GM23248 (cell line): ENCODE results near the gene PPP2R3B. TPM values are rescaled to one million over a fixed set of nuclear protein-coding genes. Genes with fewer than 3 reads are reported as not detected.

Experiments used
- DNase-seq: peaks from one replicate; pipeline ENCODE4 v3.0.0-alpha.2; 2015
- H2AFZ ChIP-seq: fragments of 200-600 bp; sonication (generic); 2 replicates; pipeline ENCODE4 v1.6.1; 2016; ENCODE audit warnings: antibody characterized with exemption
- H3F3A ChIP-seq: fragments of 200-600 bp; sonication (generic); 2 replicates; pipeline ENCODE4 v1.6.1; 2016; ENCODE audit warnings: mild to moderate bottlenecking, antibody characterized with exemption, mixed run types; ENCODE audit not compliant: insufficient read depth
- H3K27ac ChIP-seq: fragments of 200-600 bp; sonication (generic); 2 replicates; pipeline ENCODE4 v1.5.1; 2016; ENCODE audit warnings: mild to moderate bottlenecking
- H3K27me3 ChIP-seq: fragments of 200-600 bp; sonication (generic); replicated peaks from 2 replicates; pipeline ENCODE4 v1.6.1; 2016; ENCODE audit warnings: mild to moderate bottlenecking; ENCODE audit not compliant: insufficient read depth
- H3K36me3 ChIP-seq: fragments of 200-600 bp; sonication (generic); 2 replicates; pipeline ENCODE4 v1.6.1; 2016; ENCODE audit warnings: low read depth, mild to moderate bottlenecking
- H3K4me1 ChIP-seq: fragments of 200-600 bp; sonication (generic); 2 replicates; pipeline ENCODE4 v1.6.1; 2016; ENCODE audit warnings: mild to moderate bottlenecking; ENCODE audit not compliant: insufficient read depth
- H3K4me2 ChIP-seq: fragments of 200-600 bp; sonication (generic); one replicate; pipeline ENCODE4 v1.6.1; 2016; ENCODE audit warnings: mild to moderate bottlenecking; ENCODE audit not compliant: unreplicated experiment
- H3K4me3 ChIP-seq: fragments of 200-600 bp; sonication (generic); 2 replicates; pipeline ENCODE4 v1.5.1; 2016; ENCODE audit warnings: mild to moderate bottlenecking
- H3K79me2 ChIP-seq: fragments of 200-600 bp; sonication (generic); 2 replicates; pipeline ENCODE4 v1.6.1; 2016; ENCODE audit warnings: mild to moderate bottlenecking; ENCODE audit not compliant: insufficient read depth
- H3K9ac ChIP-seq: fragments of 200-600 bp; sonication (generic); 2 replicates; pipeline ENCODE4 v1.6.1; 2016; ENCODE audit warnings: mild to moderate bottlenecking
- H3K9me2 ChIP-seq: fragments of 200-600 bp; sonication (generic); 2 replicates; pipeline ENCODE4 v1.6.1; 2016; ENCODE audit warnings: mixed run types, mild to moderate bottlenecking, moderate library complexity; ENCODE audit not compliant: insufficient read depth
- H3K9me3 ChIP-seq: fragments of 200-600 bp; sonication (generic); one replicate; pipeline ENCODE4 v1.6.1; 2017; ENCODE audit warnings: low read depth
- H4K20me1 ChIP-seq: fragments of 200-600 bp; sonication (generic); 2 replicates; pipeline ENCODE4 v1.6.0; 2016; ENCODE audit not compliant: insufficient read depth
- EZH2 ChIP-seq: fragments of 200-600 bp; sonication (generic); IDR thresholded peaks from 2 replicates; pipeline ENCODE4 v1.6.1; 2018; ENCODE audit warnings: antibody characterized with exemption, mild to moderate bottlenecking; ENCODE audit not compliant: insufficient read depth, poor library complexity, severe bottlenecking
- EZH2phosphoT487 ChIP-seq: fragments of 200-600 bp; sonication (generic); IDR thresholded peaks from 2 replicates; pipeline ENCODE4 v1.6.1; 2018; ENCODE audit warnings: antibody characterized with exemption, moderate library complexity, mild to moderate bottlenecking, low read depth; ENCODE audit not compliant: insufficient read depth
- WGBS, 2 experiments: methylation state at CpG; one replicate each; pipeline ENCODE4 v1.1.6; 2015 to 2017; ENCODE audit warnings: low lambda C conversion rate in 2 of 2, low coverage in 1 of 2; ENCODE audit errors: missing lambda C conversion rate in 2 of 2; 5-methylcytosine and 5-hydroxymethylcytosine counted together
- in situ Hi-C: fragments of 300-500 bp; cut with MboI; formaldehyde crosslinking; loops from 2 replicates; pipeline ENCODE4 v1.15.0; 2020
- polyA plus RNA-seq: library from polyadenylated mRNA; unstranded; fragments of >200 nt; fragmentation: Nextera tagmentation; extraction: Ambion mirVana; gene quantifications from 2 replicates; pipeline ENCODE4 v1.2.1, GENCODE V29; 2016
- total RNA-seq: library from RNA; depleted of rRNA; stranded (reverse); fragments of >200 nt; shearing (Covaris generic); gene quantifications from 2 replicates; pipeline ENCODE4 v1.2.3, GENCODE V29; 2014

PPP2R3B gene
- total and polyA plus RNA-seq, 2 experiments from 2014 or later: 7.4 to 16.6 TPM

DNA sequence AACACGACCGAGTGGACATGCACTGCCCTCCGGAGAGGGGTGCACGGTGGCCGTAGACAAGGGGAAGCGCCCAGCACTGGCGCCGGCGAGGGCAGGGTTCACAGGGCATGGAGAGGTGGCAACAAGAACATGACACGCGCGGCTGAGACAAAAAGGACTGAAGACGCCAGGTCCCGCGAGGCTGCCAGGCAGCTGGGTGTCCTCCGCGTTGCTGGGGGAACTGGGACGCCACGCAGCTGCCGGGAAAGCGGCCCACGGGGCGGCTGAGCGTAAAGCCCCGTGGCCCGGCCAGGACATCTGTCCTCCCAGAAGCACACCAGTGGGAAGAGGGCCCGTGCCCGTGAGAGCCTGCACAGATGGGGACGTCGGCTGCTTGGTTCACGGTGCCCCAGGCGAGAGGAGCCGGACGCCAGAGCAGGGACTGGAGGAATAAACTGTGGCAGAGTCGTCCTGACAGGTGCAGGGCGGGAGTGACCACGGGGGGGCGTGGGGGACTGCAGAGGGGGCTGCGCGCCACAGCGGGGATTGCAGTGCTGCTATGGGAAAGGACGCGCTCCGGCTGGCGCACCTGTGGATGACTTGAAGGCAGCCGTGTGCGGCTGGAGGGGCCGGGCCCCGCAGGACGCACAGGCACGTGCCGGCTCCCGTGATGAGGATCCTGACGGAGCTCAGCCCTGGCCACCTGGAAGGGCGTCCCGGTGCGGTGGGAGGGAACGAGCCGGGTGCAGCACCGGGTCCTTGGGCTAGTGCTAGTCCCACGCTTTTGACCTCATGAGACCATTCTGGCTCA, 36.0 kb downstream of the PPP2R3B start:
- Histone ChIP-seq H3F3A (no peaks in the 10 kb centered on the region), H3K9me3 (no peaks in the 10 kb centered on the region), H3K4me3 (no peak overlapping the region), H3K4me1 (no peaks in the 10 kb centered on the region), H3K36me3 (no peaks in the 10 kb centered on the region), H4K20me1 (no peaks in the 10 kb centered on the region), H3K9ac (no peak overlapping the region), H3K9me2 (no peaks in the 10 kb centered on the region), H3K27me3 (no peaks in the 10 kb centered on the region), H2AFZ (no peak overlapping the region), H3K4me2 (no peak overlapping the region), H3K79me2 (no peaks in the 10 kb centered on the region), H3K27ac (no peak overlapping the region)
- in situ Hi-C loops: no loop called here
- no peak for DNase-seq
- WGBS, 2 experiments: 91 to 92% methylated on average over 43 to 61 of the region's 61 CpGs
- TF ChIP-seq EZH2phosphoT487: no peak
- TF ChIP-seq EZH2: no peak

DNA sequence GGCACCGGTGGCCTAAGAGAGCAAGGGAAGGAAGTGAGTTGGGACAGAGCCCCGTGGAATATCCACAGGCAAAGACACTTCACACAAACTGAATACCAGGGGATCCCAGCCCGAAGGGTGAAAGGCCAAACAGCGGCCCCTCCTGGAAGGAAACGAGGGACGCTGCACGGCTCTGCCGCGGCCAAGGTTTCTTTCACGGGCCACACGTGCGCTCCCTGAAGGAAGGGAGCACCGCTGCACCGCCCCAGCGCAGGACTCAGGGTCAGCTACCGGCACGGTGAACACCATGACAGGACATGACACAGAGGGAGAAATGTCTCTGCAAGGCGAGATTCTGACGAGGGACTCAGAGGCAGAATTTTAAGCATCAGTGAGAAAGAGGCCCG, 36.6 kb downstream of the PPP2R3B start:
- in situ Hi-C loops: no loop called here
- Histone ChIP-seq H3K4me3 (no peak overlapping the region), H3K79me2 (no peaks in the 10 kb centered on the region), H4K20me1 (no peaks in the 10 kb centered on the region), H3K27ac (no peak overlapping the region), H3K36me3 (no peaks in the 10 kb centered on the region), H3K9me3 (no peaks in the 10 kb centered on the region), H3K9ac (no peak overlapping the region), H2AFZ (no peak overlapping the region), H3K4me2 (no peak overlapping the region), H3K4me1 (no peaks in the 10 kb centered on the region), H3K9me2 (no peaks in the 10 kb centered on the region), H3F3A (no peaks in the 10 kb centered on the region), H3K27me3 (no peaks in the 10 kb centered on the region)
- TF ChIP-seq EZH2phosphoT487: no peak
- TF ChIP-seq EZH2: no peak
- WGBS, 2 experiments: 94 to 96% methylated on average over 19 to 20 of the region's 20 CpGs
- DNase-seq: no peak

DNA sequence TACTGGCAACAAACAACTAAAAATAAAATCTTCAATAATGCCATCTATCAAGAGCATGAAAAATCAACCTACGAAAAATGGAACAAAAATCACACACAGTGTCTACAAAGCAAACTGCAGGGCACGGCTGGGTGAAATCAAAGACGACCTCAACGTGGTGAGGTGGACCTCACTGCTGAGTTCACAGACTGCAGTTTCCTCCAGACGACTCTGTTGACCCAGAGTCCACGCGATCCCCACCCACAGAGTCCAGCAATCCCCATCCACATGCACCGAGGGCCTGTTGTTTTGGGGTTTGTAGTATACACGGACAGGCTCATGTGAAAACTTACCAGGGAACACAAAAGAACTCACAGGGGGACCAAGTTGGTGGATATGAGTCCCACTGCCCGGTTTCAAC, 37.0 kb downstream of the PPP2R3B start:
- Histone ChIP-seq H4K20me1 (no peaks in the 10 kb centered on the region), H2AFZ (no peak overlapping the region), H3K9me2 (no peaks in the 10 kb centered on the region), H3K9ac (no peak overlapping the region), H3K4me3 (no peak overlapping the region), H3K27ac (no peak overlapping the region), H3K27me3 (no peaks in the 10 kb centered on the region), H3K9me3 (no peaks in the 10 kb centered on the region), H3K4me1 (no peaks in the 10 kb centered on the region), H3K36me3 (no peaks in the 10 kb centered on the region), H3K4me2 (no peak overlapping the region), H3K79me2 (no peaks in the 10 kb centered on the region), H3F3A (no peaks in the 10 kb centered on the region)
- DNase-seq: no peak
- in situ Hi-C loops: no loop called here
- 83 to 86% methylated on average over 10 of the region's 10 CpGs for WGBS, 2 experiments
- TF ChIP-seq EZH2 (no peak), EZH2phosphoT487 (no peak)

DNA sequence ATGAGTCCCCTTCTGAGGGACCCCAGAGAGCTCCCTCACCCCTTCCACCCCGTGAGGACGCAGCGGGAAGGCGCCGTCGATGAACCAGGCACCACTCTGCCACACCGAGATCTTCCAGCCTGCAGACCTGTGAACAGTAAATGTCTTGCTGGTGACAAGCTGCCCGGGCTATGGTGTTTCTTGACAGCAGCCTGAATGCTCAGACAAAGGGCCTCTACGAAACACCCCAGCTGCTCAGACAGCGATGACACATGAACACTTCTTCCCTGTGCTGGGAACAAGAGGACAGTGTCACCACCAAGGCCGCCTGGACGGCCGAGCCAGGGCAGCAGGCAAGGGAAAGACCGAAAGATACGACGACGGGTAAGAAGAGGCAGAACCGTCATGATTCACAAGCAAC, 37.5 kb downstream of the PPP2R3B start:
- H3K27me3 ChIP-seq: no peaks in the 10 kb centered on the region
- H3K4me2 ChIP-seq: no peak overlapping the region
- H3K36me3 ChIP-seq: no peaks in the 10 kb centered on the region
- DNase-seq: no peak
- in situ Hi-C loops: no loop called here
- H3K9ac ChIP-seq: no peak overlapping the region
- H3K9me2 ChIP-seq: no peaks in the 10 kb centered on the region
- H3K79me2 ChIP-seq: no peaks in the 10 kb centered on the region
- no peaks in the 10 kb centered on the region for H3F3A ChIP-seq
- H3K4me1 ChIP-seq: no peaks in the 10 kb centered on the region
- no peak for TF ChIP-seq EZH2
- no peak for TF ChIP-seq EZH2phosphoT487
- H4K20me1 ChIP-seq: no peaks in the 10 kb centered on the region
- no peak overlapping the region for H3K4me3 ChIP-seq
- no peak overlapping the region for H2AFZ ChIP-seq
- WGBS, 2 experiments: 96 to 97% methylated on average over 18 of the region's 18 CpGs
- H3K9me3 ChIP-seq: no peaks in the 10 kb centered on the region
- no peak overlapping the region for H3K27ac ChIP-seq
